Suprapubic skin (tissue), 4 donors: ENCODE results near the gene TESK1.

Experiments
- CTCF ChIP-seq, 2 donors: fragments of 200-600 bp in 1 of 2; fragments of 450-650 bp in 1 of 2; sonication (generic) in 1 of 2; IDR thresholded peaks; one replicate each; pipeline ENCODE4 v1.5.1; 2016 to 2019; ENCODE audit warnings: antibody characterized with exemption in 2 of 2, mild to moderate bottlenecking in 1 of 2, moderate library complexity in 1 of 2
- EP300 ChIP-seq: sonication (generic); formaldehyde crosslinking; IDR thresholded peaks from one replicate; pipeline ENCODE4 v1.6.1; 2017; ENCODE audit warnings: antibody characterized with exemption
- POLR2A ChIP-seq, 2 donors: fragments of 450-650 bp; IDR thresholded peaks; one replicate each; pipeline ENCODE4 v1.6.1; 2017; ENCODE audit warnings: antibody characterized with exemption in 2 of 2, mild to moderate bottlenecking in 2 of 2, moderate library complexity in 2 of 2
- POLR2AphosphoS5 ChIP-seq, 3 donors: sonication (generic); formaldehyde crosslinking; IDR thresholded peaks; one replicate each; pipeline ENCODE4 v1.6.1; 2017; ENCODE audit warnings: antibody characterized with exemption in 3 of 3

- no peak for TF ChIP-seq CTCF (IDR thresholded peaks at IDR 0.05)
- TF ChIP-seq EP300, result no peak
- no peak for TF ChIP-seq POLR2A (IDR thresholded peaks at IDR 0.05)
- no peak for TF ChIP-seq POLR2AphosphoS5 (IDR thresholded peaks at IDR 0.05)
These were observed 482 bp downstream of the TESK1 start for GRCh38 chr9:35605351-35606137.
